VCaP (cell line): ENCODE data around the gene MIEF1.

Experiments
- H3K27ac ChIP-seq: fragments of 450-650 bp; 2 replicates; pipeline ENCODE4 v1.5.1; 2017
- TF ChIP-seq, protein P1 (sequence below): fragments of 450-650 bp; conservative IDR thresholded peaks from 2 replicates; pipeline ENCODE4 v1.5.1; 2017; ENCODE audit warnings: mild to moderate bottlenecking, moderate library complexity

MIEF1 gene

GRCh38 chr22:39502109-39502788, at the start of gene MIEF1:
Gene MIEF1 (plus strand): TSS chr22:39502290. CDS start chr22:39511295, 9,005 bp downstream.
- TF ChIP-seq, protein P1, sequence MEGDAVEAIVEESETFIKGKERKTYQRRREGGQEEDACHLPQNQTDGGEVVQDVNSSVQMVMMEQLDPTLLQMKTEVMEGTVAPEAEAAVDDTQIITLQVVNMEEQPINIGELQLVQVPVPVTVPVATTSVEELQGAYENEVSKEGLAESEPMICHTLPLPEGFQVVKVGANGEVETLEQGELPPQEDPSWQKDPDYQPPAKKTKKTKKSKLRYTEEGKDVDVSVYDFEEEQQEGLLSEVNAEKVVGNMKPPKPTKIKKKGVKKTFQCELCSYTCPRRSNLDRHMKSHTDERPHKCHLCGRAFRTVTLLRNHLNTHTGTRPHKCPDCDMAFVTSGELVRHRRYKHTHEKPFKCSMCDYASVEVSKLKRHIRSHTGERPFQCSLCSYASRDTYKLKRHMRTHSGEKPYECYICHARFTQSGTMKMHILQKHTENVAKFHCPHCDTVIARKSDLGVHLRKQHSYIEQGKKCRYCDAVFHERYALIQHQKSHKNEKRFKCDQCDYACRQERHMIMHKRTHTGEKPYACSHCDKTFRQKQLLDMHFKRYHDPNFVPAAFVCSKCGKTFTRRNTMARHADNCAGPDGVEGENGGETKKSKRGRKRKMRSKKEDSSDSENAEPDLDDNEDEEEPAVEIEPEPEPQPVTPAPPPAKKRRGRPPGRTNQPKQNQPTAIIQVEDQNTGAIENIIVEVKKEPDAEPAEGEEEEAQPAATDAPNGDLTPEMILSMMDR, result no peak
- peak within 1 kb of the TSS; percentile 86 for H3K27ac ChIP-seq

DNA sequence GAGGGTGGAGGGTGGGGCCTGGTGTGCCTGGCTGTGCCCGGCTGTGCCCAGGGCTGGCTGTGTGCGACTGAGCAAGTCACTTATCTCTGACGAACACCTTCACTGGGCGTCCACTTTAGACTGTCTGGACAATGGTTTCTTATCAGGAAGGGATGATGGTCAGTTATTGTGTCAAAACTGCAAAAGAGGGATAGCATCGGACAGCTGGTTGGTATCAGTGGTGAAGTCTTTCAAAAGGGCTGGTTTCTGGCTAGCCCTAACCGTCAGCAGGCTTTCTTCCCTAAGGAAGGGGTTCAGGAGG, 49.4 kb upstream of the MIEF1 start:
- H3K27ac ChIP-seq, result no peak overlapping the region
- TF ChIP-seq, protein P1, result no peak

DNA sequence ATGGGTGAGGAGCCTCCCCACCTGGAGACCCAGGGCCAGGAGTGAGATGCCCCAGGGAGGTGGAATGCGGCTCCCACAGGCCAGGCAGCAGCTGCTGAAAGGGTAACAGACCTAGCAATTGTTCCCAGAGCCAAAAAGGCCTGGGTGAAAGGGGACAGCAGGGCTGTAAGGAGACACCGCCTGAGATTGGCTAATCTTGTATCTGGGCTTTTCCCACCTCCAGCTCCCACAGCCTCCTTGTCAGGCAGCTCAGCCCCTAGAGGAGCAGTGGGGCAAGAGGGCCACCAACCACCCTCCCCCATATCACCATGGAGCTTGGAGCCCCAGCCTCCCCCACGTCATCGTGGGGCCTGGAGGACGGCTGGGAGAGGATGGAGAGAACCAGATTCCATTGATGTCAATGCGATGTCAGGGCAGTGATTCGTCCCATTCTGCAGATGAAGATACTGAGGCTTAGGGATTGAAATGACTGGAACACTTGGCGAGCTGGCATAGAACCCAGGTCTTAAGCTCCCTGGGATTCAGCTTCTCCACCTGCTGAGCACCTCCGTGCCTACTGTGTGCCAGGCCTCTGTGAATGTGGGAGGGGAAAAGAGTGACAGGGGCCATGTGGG, 48.2 kb upstream of the MIEF1 start:
- H3K27ac ChIP-seq, result no peak overlapping the region
- TF ChIP-seq, protein P1, result no peak

DNA sequence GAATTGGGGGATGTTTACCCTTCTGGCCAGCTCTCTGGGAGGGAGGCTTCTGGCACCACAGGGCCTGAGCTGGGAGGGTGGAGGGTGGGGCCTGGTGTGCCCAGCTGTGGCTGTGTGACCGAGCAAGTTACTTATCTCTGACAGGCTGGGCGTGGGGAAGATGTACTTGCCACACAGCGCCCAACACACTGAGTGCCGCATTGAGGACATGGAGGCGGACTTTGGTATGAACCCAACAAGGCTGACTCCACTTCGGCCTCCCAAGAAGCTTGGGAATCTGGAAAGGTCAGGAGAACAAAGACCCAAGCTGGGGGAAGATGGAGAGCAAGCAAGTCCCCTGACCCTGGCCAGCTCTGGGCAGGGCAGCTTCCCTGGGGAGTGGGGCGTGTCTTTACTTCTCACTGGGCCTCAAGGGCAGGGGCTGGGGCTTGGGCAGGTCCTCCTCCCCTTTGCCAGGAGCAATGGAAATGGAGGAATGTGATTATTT, 47.7 kb upstream of the MIEF1 start:
- no peak overlapping the region for H3K27ac ChIP-seq
- TF ChIP-seq, protein P1, result no peak

DNA sequence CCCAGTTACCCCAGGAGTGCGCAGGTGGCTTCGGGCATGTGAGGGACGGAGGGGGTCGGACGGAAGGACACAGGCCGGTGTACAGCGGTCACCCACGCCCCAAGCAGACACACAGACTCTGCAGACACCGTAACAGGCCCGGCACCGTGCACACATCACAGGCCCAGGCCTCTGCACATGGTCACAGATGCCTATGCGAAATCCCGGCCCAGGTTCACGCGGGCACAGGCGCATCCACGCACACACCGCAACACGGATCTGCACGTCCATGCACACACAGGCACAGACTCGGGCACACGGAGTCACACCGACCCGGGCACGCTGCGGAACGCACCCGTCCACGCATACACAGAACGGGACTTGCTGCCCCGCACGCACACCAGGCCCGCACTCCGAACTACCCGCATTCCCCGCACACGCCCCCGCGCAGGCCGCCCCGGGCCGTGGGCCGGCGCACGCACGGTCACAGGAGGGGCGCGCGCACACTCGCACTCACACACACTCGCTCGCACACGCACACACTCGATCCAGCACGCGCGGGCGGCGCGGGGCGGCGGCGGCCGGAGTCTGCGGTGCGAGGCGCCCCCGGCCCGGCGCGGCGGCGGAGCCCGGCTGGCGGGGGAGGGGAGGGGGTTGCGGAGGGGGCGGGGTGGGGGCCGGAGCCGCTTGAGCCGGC, 45.4 kb upstream of the MIEF1 start, which contains the start of gene MGAT3:
Gene MGAT3, plus strand, starts transcription at position 491 of the 676 bp plus-strand sequence. CDS start 30,336 bp downstream, outside the sequence.
- H3K27ac ChIP-seq, result peak within 1 kb of the TSS; percentile 48; the same call in 1 of the 2 replicates
- TF ChIP-seq, protein P1, result no peak

DNA sequence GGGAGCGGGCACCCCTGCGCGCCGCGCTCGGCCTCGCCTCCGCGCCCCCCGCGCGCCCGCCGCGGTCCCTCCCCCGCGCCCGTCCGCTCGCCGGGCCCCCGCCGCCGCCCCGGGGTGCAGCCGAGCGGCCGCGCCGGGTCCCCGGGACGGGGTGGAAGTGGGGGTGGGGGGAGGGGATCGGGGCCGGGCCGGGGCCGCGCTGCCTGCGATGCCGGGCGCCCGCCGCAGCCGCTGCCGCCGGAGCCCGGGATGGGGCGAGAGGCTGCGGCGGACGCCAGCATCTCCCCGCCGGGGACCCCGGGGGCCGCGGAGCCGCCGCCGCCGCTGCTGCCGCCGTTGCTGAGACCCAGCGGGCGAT, 44.9 kb upstream of the MIEF1 start:
- TF ChIP-seq, protein P1, result no peak

More for the DNA sequence above, 44.9 kb upstream of the MIEF1 start:
- H3K27ac ChIP-seq, result peak overlapping the region; percentile 48; the same call in 1 of the 2 replicates
